Ovary (tissue), 9 donors: ENCODE data around the gene WNK2. TPM values are rescaled to one million over a fixed set of nuclear protein-coding genes. Genes with fewer than 3 reads are reported as not detected.
"Not testable (repeated sequence)": the region's sequence is repeated elsewhere in the genome, so short reads cannot be mapped to it uniquely, and the experiment has no call there.

ENCODE experiments used
- DNase-seq, 5 donors: peaks; one replicate each; pipeline ENCODE4 v3.0.0-alpha.2; 2019 to 2020
- H3K27ac ChIP-seq, 2 donors: fragments of 200-600 bp; one replicate each; pipeline versions ENCODE4 v1.5.1 to v1.8.0; 2019 to 2022
- H3K27me3 ChIP-seq: fragments of 200-600 bp; one replicate; pipeline ENCODE4 v1.8.0; 2022
- H3K36me3 ChIP-seq: fragments of 200-600 bp; sonication (generic); one replicate; pipeline ENCODE4 v1.5.1; 2019
- H3K4me1 ChIP-seq: one replicate; pipeline ENCODE4 v1.8.1; 2013; ENCODE audit warnings: mild to moderate bottlenecking, moderate library complexity; ENCODE audit not compliant: insufficient read depth
- H3K4me3 ChIP-seq: fragments of 200-600 bp; sonication (generic); one replicate; pipeline ENCODE4 v1.5.1; 2017
- H3K9me3 ChIP-seq, 2 donors: fragments of 200-600 bp in 1 of 2; sonication (generic) in 1 of 2; one replicate each; pipeline versions ENCODE4 v1.5.1 to v1.8.1; 2013 to 2019; ENCODE audit warnings: mild to moderate bottlenecking in 1 of 2, moderate library complexity in 1 of 2
- EP300 ChIP-seq: sonication (generic); formaldehyde crosslinking; IDR thresholded peaks from one replicate; pipeline ENCODE4 v1.6.1; 2017; ENCODE audit warnings: antibody characterized with exemption
- POLR2A ChIP-seq: fragments of 450-650 bp; IDR thresholded peaks from one replicate; pipeline ENCODE4 v1.6.1; 2017; ENCODE audit warnings: antibody characterized with exemption, mild to moderate bottlenecking, moderate library complexity
- WGBS, 3 donors: extraction: QIAGEN DNeasy Blood & Tissue Kit in 1 of 3; methylation state at CpG; one replicate each; pipeline versions ENCODE4 v1.1.5 to v1.1.7; 2013 to 2017; 5-methylcytosine and 5-hydroxymethylcytosine counted together
- intact Hi-C, 4 donors: fragments of 100-400 bp; cut with DNase I; formaldehyde crosslinking; loops; one replicate each; pipeline versions ENCODE4 v1.11.0 to v1.15.1; 2022 to 2023
- polyA plus RNA-seq, 2 donors: library from polyadenylated mRNA; stranded (reverse); fragments of 200-250 nt in 1 of 2; fragments of 350-450 nt in 1 of 2; fragmentation: Illumina TruSeq in 1 of 2; extraction: RNeasy Lipid Tissue Mini Kit (QIAGEN cat#74804) in 1 of 2; gene quantifications; one replicate each; pipeline ENCODE4 v1.2.3, GENCODE V29; 2013 to 2014
- total RNA-seq, 7 donors: library from RNA; depleted of rRNA in 2 of 7; stranded (reverse); fragments of >200 nt in 2 of 7; fragmentation: NEBNext Ultra II Directional in 3 of 7; extraction: Animal tissue kit (Norgen Biotek cat#: 25700) in 3 of 7; gene quantifications; one replicate each; pipeline versions ENCODE4 v1.1.0 to v1.2.4, GENCODE V29; 2016 to 2023
- TF ChIP-seq, protein P1 (sequence below), 3 donors: fragments of 450-650 bp in 2 of 3; fragments of 200-600 bp in 1 of 3; IDR thresholded peaks; one replicate each; pipeline versions ENCODE4 v1.5.1 to v1.8.0; 2016 to 2022; ENCODE audit warnings: antibody characterized with exemption in 3 of 3, mild to moderate bottlenecking in 1 of 3
- donor health status: DM: no; HTN: no; CAD: no; lungs with moderate emphysema.
- donor health status: DM: no; HTN: no; CAD: no.
- donor health status: Bipolar disorder and iron deficiency.
- donor health status: DM: yes; HTN: yes; CAD: no.
- donor health status: DM: no; HTN: no; CAD: no.
- donor health status: DM: yes; HTN: yes; CAD: no.

WNK2 gene
- total and polyA plus RNA-seq, 9 donors: 0.53 to 24.7 (median 4.4) TPM

DNA sequence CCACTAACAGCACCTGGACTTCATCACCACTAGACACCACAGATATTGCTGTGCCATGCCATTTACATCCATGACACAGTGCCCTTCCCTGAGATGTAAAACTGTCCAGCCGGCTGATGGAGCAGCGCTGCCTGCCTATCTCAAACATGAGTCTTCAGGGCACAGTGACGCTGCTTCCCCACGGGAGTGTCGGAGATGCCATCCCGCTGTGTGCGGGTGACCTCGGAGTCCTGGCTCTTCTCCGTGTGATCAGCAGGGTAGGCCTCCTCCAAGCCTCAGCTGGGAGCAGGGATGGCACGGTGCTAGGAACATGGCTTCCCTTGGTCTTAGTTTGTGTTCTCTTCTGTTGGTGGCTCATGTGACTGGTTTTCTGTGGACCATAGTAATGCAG is 137.3 kb downstream of the WNK2 start:
- H3K27me3 ChIP-seq: no peaks in the 10 kb centered on the region
- no peak for DNase-seq
- no peaks in the 10 kb centered on the region for H3K36me3 ChIP-seq
- no peak for TF ChIP-seq EP300
- TF ChIP-seq, protein P1, sequence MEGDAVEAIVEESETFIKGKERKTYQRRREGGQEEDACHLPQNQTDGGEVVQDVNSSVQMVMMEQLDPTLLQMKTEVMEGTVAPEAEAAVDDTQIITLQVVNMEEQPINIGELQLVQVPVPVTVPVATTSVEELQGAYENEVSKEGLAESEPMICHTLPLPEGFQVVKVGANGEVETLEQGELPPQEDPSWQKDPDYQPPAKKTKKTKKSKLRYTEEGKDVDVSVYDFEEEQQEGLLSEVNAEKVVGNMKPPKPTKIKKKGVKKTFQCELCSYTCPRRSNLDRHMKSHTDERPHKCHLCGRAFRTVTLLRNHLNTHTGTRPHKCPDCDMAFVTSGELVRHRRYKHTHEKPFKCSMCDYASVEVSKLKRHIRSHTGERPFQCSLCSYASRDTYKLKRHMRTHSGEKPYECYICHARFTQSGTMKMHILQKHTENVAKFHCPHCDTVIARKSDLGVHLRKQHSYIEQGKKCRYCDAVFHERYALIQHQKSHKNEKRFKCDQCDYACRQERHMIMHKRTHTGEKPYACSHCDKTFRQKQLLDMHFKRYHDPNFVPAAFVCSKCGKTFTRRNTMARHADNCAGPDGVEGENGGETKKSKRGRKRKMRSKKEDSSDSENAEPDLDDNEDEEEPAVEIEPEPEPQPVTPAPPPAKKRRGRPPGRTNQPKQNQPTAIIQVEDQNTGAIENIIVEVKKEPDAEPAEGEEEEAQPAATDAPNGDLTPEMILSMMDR (IDR thresholded peaks at IDR 0.05): no peak
- TF ChIP-seq POLR2A: no peak
- H3K4me3 ChIP-seq: no peak overlapping the region
- H3K9me3 ChIP-seq: no peaks in the 10 kb centered on the region
- no peak overlapping the region for H3K27ac ChIP-seq
- intact Hi-C loops: no loop called here
- 88 to 93% (median 91%) methylated on average over 10 of the region's 10 CpGs for WGBS, 3 donors
- H3K4me1 ChIP-seq: no peaks in the 10 kb centered on the region

DNA sequence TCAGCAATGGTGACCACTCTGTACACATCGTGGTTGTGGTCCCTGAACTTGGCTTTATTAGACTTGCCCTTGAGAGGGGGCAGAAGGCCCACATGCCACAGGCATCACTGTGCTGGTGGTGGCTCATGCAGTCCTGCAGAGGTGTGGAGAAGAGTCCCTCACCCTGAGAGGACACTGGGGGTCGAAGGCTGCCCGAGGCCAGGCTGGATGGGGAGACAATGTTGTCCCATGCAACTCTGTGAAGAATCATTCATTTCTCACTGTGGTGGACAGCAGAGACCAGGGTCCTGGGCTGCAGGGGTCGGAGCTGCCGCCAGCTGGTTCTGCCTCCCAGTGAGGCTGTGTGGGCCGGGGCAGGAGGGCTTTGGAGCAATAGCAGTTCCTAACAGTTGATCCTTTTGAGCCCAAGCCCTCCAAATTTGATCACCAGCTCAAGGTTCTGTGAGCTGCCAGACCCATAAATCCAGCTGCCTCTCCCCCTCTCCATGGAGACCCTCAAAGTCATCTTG is 139.6 kb downstream of the WNK2 start:
- H3K9me3 ChIP-seq, DNase-seq, H3K36me3 ChIP-seq, H3K4me3 ChIP-seq, H3K27ac ChIP-seq, intact Hi-C loops, H3K4me1 ChIP-seq, H3K27me3 ChIP-seq: not testable (repeated sequence)
- 82 to 91% (median 89%) methylated on average over 4 to 6 of the region's 6 CpGs for WGBS, 3 donors

DNA sequence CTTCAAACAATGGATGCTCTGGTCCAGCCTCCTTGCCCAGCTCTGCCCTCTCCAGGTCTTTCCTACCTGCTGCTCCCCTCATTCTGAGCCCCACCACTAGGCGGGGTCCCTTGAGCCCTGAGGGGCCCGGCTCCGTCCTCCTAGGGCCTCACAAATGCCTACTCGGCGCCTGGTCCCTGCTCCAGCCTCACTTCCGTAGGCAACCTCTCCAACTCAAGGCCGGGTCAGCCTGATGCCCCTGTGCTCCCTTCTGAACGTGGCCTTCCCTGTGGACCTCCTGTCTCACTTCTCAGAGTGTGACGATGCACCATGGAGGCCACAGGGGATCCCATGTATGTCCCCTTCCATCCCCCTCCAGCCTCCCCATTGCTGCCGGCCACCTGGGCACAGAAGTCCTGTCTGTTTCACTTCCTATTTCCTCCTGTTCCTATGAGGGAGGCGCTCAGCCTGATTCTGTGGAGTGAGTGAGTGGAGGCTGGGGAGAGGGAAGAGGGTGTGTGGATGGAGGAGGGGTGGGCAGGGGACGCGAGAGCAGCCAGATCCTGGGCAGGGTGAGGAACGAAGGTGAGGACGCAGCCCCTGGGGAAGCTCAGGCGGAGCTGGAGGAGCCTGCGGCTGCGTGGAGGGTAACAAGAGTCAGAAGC is 140.4 kb downstream of the WNK2 start:
- TF ChIP-seq POLR2A (no peak), EP300 (no peak)
- TF ChIP-seq, protein P1 (IDR thresholded peaks at IDR 0.05): no peak
- DNase-seq: no peak
- intact Hi-C loops: no loop called here

DNA sequence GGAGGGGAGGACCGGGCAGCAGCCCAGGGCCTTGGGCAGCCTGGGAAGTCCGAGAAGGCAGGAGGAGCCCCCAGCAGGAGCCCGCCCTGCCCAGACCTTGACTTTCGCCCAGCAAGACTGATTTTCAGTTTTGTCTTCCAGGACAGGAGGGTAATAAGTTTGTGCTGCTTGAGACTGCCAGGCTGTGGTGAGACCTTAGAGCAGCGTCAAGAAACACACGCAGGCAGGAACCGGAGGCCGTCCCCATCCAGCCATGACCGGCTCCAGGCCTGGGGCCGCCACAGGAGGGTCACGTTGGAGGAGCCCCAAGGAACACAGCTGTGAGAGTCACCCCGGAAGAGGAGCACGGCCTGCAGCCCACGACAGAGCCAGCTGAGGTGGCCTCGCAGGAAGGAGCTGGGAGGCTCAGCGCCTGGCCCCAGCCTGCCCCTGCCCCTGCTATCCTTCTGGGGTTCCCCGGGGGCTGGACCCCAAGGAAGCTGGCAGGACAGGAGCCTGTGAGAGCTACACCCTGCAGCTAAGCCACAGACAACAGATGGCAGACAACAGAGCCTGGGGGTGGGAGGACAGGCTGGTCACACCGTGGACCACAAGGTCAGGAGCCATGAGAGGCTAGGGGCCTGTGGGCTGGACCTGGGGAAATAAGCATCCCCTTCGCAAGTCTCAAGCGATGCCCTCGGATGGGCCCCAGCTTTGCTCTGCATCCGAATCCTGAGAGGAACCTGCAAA is 141.5 kb downstream of the WNK2 start:
- Histone ChIP-seq H3K4me1 (no peaks in the 10 kb centered on the region), H3K9me3 (no peaks in the 10 kb centered on the region), H3K36me3 (no peaks in the 10 kb centered on the region), H3K4me3 (no peak overlapping the region), H3K27ac (no peak overlapping the region), H3K27me3 (no peaks in the 10 kb centered on the region)
- TF ChIP-seq EP300 (no peak), POLR2A (no peak)
- TF ChIP-seq, protein P1 (IDR thresholded peaks at IDR 0.05): no peak
- no peak for DNase-seq
- intact Hi-C loops: no loop called here
- 66 to 74% (median 72%) methylated on average over 22 of the region's 22 CpGs for WGBS, 3 donors

More for the DNA sequence above, 140.4 kb downstream of the WNK2 start:
- H3K9me3 ChIP-seq: no peaks in the 10 kb centered on the region
- no peaks in the 10 kb centered on the region for H3K36me3 ChIP-seq
- H3K4me1 ChIP-seq: no peaks in the 10 kb centered on the region
- H3K27ac ChIP-seq: no peak overlapping the region
- 75 to 83% (median 77%) methylated on average over 18 of the region's 18 CpGs for WGBS, 3 donors
- H3K27me3 ChIP-seq: no peaks in the 10 kb centered on the region
- no peak overlapping the region for H3K4me3 ChIP-seq

DNA sequence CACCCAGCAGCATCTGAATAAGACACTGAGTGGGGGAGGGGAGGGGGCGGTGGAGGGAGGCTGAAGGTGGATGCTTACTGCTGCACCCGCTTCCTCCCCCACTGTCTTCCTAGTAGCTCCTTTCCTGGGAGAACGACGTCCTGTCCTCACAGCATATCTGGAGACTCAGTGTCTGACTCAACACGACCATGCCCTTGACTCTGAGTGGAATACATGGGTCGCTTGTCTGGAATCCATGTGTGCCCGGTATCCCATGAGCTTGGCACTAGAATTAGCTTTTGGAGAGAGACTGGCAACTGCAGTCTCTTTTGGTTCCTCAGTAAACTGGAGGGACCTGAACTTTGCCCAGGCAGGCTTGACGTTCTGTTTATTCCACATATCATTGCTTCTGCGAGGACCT is 142.1 kb downstream of the WNK2 start:
- TF ChIP-seq EP300 (no peak), POLR2A (no peak)
- TF ChIP-seq, protein P1 (IDR thresholded peaks at IDR 0.05): no peak
- Histone ChIP-seq H3K36me3 (no peaks in the 10 kb centered on the region), H3K27me3 (no peaks in the 10 kb centered on the region), H3K9me3 (no peaks in the 10 kb centered on the region), H3K4me1 (no peaks in the 10 kb centered on the region), H3K27ac (no peak overlapping the region), H3K4me3 (no peak overlapping the region)
- DNase-seq: no peak
- intact Hi-C loops: no loop called here
- 72 to 79% (median 73%) methylated on average over 9 of the region's 9 CpGs for WGBS, 3 donors
